A549 (cell line): ENCODE results near the gene HOXA13. TPM values are rescaled to one million over a fixed set of nuclear protein-coding genes. Genes with fewer than 3 reads are reported as not detected.

Experiments
- ATAC-seq, 2 experiments: fragments of 200-7000 bp in 1 of 2; fragments of >200 bp in 1 of 2; cut with Nextera tagmentation in 1 of 2; cut with Tn5 transposase in 1 of 2; 3 replicates each; pipeline versions ENCODE4 v1.8.0 to v1.9.1; 2018 to 2020; ENCODE audit warnings: mild to moderate bottlenecking in 1 of 2, moderate library complexity in 1 of 2
- CTCF ChIA-PET: fragments of 300-600 bp; sonication (Branson Sonifier 250); formaldehyde crosslinking; extraction: SDS; loops from one replicate; lab custom pipeline; 2021; ENCODE audit warnings: antibody characterized with exemption, inconsistent platforms; lab: Yijun Ruan, JAX
- POLR2A ChIA-PET: fragments of 350-600 bp; formaldehyde crosslinking; extraction: SDS; loops from one replicate; lab custom pipeline; 2021; ENCODE audit warnings: antibody characterized with exemption, inconsistent platforms; lab: Yijun Ruan, JAX
- DNase-seq, 2 experiments: peaks; one replicate each; pipeline versions ENCODE4 v3.0.0 to v3.0.0-alpha.2; 2011 to 2016; ENCODE audit warnings: low read depth in 1 of 2, low spot score in 1 of 2
- FAIRE-seq: peaks from 2 replicates; lab custom pipeline; 2011; peaks lifted over from hg19 to GRCh38; lab: Jason Lieb, UNC
- H3K27ac ChIP-seq, 2 experiments: fragments of >200 bp; sonication (Bioruptor Twin); formaldehyde crosslinking; 3 replicates each; pipeline ENCODE4 v1.5.1; 2016 to 2017
- H3K4me1 ChIP-seq: fragments of >200 bp; sonication (Bioruptor Twin); formaldehyde crosslinking; 3 replicates; pipeline ENCODE4 v1.6.1; 2016
- H3K4me2 ChIP-seq: fragments of >200 bp; sonication (Bioruptor Twin); formaldehyde crosslinking; 3 replicates; pipeline ENCODE4 v1.6.1; 2016
- H3K4me3 ChIP-seq: fragments of >200 bp; sonication (Bioruptor Twin); formaldehyde crosslinking; 3 replicates; pipeline ENCODE4 v1.5.1; 2016
- H3K9me3 ChIP-seq: fragments of >200 bp; sonication (Bioruptor Twin); formaldehyde crosslinking; 3 replicates; pipeline ENCODE4 v1.6.1; 2016
- CBX8 ChIP-seq: fragments of 200-600 bp; sonication (generic); IDR thresholded peaks from 2 replicates; pipeline ENCODE4 v1.6.1; 2016
- CHD2 ChIP-seq: fragments of 150-350 bp; IDR thresholded peaks from 2 replicates; pipeline ENCODE4 v1.6.1; 2014; ENCODE audit warnings: low read length; ENCODE audit not compliant: partially characterized antibody
- CHD4 ChIP-seq: fragments of 200-600 bp; sonication (generic); IDR thresholded peaks from 2 replicates; pipeline ENCODE4 v1.6.1; 2016; ENCODE audit warnings: antibody characterized with exemption, mild to moderate bottlenecking, borderline replicate concordance
- EHMT2 ChIP-seq: fragments of 200-600 bp; sonication (generic); IDR thresholded peaks from 2 replicates; pipeline ENCODE4 v1.6.1; 2016; ENCODE audit warnings: antibody characterized with exemption, low read depth, mild to moderate bottlenecking, moderate library complexity
- FOSB ChIP-seq: fragments of 250-450 bp; sonication (Bioruptor Pico); IDR thresholded peaks from 2 replicates; pipeline ENCODE4 v1.5.0; 2020; ENCODE audit warnings: mild to moderate bottlenecking, moderate library complexity
- FOXS1 ChIP-seq: fragments of 250-450 bp; sonication (Bioruptor Pico); IDR thresholded peaks from 2 replicates; pipeline ENCODE4 v1.5.0; 2020; ENCODE audit warnings: mild to moderate bottlenecking, moderate library complexity
- HEYL ChIP-seq: fragments of 250-450 bp; sonication (Bioruptor Pico); IDR thresholded peaks from 2 replicates; pipeline ENCODE4 v1.8.0; 2021; ENCODE audit warnings: mild to moderate bottlenecking, moderate library complexity
- HOXA7 ChIP-seq: fragments of 250-450 bp; sonication (Bioruptor Pico); IDR thresholded peaks from 2 replicates; pipeline ENCODE4 v1.5.0; 2020; ENCODE audit warnings: mild to moderate bottlenecking, moderate library complexity
- HOXB13 ChIP-seq: fragments of 250-450 bp; sonication (Bioruptor Pico); IDR thresholded peaks from 2 replicates; pipeline ENCODE4 v1.5.0; 2020; ENCODE audit warnings: low read depth, mild to moderate bottlenecking, moderate library complexity
- HOXB5 ChIP-seq: fragments of 250-450 bp; sonication (Bioruptor Pico); IDR thresholded peaks from 2 replicates; pipeline ENCODE4 v1.5.0; 2020; ENCODE audit warnings: mild to moderate bottlenecking, moderate library complexity
- JUN ChIP-seq, 2 experiments: fragments of >200 bp; sonication (Bioruptor Twin); formaldehyde crosslinking; IDR thresholded peaks; 2 replicates in 1 of 2; 3 replicates in 1 of 2; pipeline ENCODE4 v1.6.1; 2016 to 2017
- KDM5A ChIP-seq: fragments of 200-600 bp; sonication (generic); IDR thresholded peaks from 2 replicates; pipeline ENCODE4 v1.6.1; 2016; ENCODE audit warnings: antibody characterized with exemption, mild to moderate bottlenecking
- MAFK ChIP-seq: fragments of 450-650 bp; IDR thresholded peaks from 2 replicates; pipeline ENCODE4 v1.6.1; 2014; ENCODE audit not compliant: partially characterized antibody
- MAZ ChIP-seq: fragments of 150-350 bp; IDR thresholded peaks from 2 replicates; pipeline ENCODE4 v1.6.1; 2014; ENCODE audit warnings: antibody characterized with exemption, low read depth, low read length, borderline replicate concordance
- NFE2L2 ChIP-seq: fragments of 150-350 bp; conservative IDR thresholded peaks from 2 replicates; pipeline ENCODE4 v1.6.1; 2014; ENCODE audit warnings: low read length
- NPAS2 ChIP-seq: fragments of 250-450 bp; sonication (Bioruptor Pico); IDR thresholded peaks from 2 replicates; pipeline ENCODE4 v1.8.0; 2022; ENCODE audit warnings: mild to moderate bottlenecking, moderate library complexity, borderline replicate concordance
- PHF8 ChIP-seq: fragments of 200-600 bp; sonication (generic); IDR thresholded peaks from 2 replicates; pipeline ENCODE4 v1.6.1; 2016; ENCODE audit warnings: low read depth, mild to moderate bottlenecking, antibody characterized with exemption, moderate library complexity, borderline replicate concordance
- SMC3 ChIP-seq: fragments of >200 bp; sonication (Bioruptor Twin); formaldehyde crosslinking; IDR thresholded peaks from 3 replicates; pipeline ENCODE4 v1.6.1; 2018; ENCODE audit warnings: inconsistent platforms
- TFCP2L1 ChIP-seq: fragments of 250-450 bp; sonication (Bioruptor Pico); IDR thresholded peaks from 2 replicates; pipeline ENCODE4 v1.5.0; 2021; ENCODE audit warnings: mild to moderate bottlenecking
- ZFP36 ChIP-seq: fragments of 450-650 bp; IDR thresholded peaks from 2 replicates; pipeline ENCODE4 v1.6.1; 2014; ENCODE audit warnings: borderline replicate concordance; ENCODE audit not compliant: partially characterized antibody
- ZNF302 ChIP-seq: fragments of 250-450 bp; sonication (Bioruptor Pico); IDR thresholded peaks from 2 replicates; pipeline ENCODE4 v1.9.0; 2021; ENCODE audit warnings: inconsistent platforms, mild to moderate bottlenecking, moderate library complexity
- ZSCAN20 ChIP-seq: fragments of 250-450 bp; sonication (Bioruptor Pico); IDR thresholded peaks from 2 replicates; pipeline ENCODE4 v1.8.0; 2022; ENCODE audit warnings: mild to moderate bottlenecking, moderate library complexity
- WGBS: methylation state at CpG from one replicate; pipeline ENCODE4 v1.1.6; 2017; ENCODE audit errors: missing lambda C conversion rate; 5-methylcytosine and 5-hydroxymethylcytosine counted together
- polyA plus RNA-seq, 4 experiments: library from polyadenylated mRNA; depleted of rRNA in 3 of 4; stranded (reverse); fragments of >200 nt; fragmentation: RNase III in 1 of 4; extraction: RNeasy Plus Mini Kit Qiagen cat#74134 plus additional on column Dnase treatment in 1 of 4; gene quantifications; 2 replicates in 3 of 4; 3 replicates in 1 of 4; pipeline ENCODE4 v1.2.3, GENCODE V29; 2011 to 2017
- TF ChIP-seq, protein P1 (sequence below): fragments of >200 bp; sonication (Bioruptor Twin); formaldehyde crosslinking; IDR thresholded peaks from 3 replicates; pipeline ENCODE4 v1.5.1; 2016
- TF ChIP-seq, protein P2 (sequence below): fragments of 450-650 bp; IDR thresholded peaks from 2 replicates; pipeline ENCODE4 v1.6.1; 2014; ENCODE audit warnings: antibody characterized with exemption
- TF ChIP-seq, protein P3 (sequence below): fragments of 250-450 bp; sonication (Bioruptor Pico); IDR thresholded peaks from 2 replicates; pipeline ENCODE4 v1.5.0; 2020; ENCODE audit warnings: low read depth, mild to moderate bottlenecking, moderate library complexity
- TF ChIP-seq, protein P4 (sequence below): IDR thresholded peaks from 2 replicates; pipeline ENCODE4 v1.6.1; 2012

HOXA13 gene
- polyA plus RNA-seq, 2 of the 4 experiments (the other 2 are of a cell fraction), result 2.2 to 2.7 TPM

DNA sequence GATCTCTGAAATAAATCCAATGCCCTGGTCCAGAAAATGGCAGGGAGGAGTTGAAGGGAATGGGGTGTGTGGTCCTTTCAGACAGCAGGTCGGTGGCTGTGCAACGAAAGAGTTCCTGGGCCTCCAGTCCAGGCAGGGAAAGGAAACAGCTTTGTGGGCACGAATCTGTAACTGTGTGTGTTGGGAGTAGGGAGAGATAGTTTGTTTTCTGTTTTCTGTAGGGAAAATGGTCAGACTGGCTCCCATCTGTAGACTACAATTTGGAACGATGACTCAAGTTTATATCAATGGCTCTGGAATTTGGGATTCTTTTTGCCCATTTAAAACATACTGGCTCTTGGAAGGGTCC lies 32.0 kb downstream of the HOXA13 start:
- Histone ChIP-seq H3K4me1 (peaks cover 4% of the 10 kb centered on the region; the same call in 1 of the 3 replicates), H3K27ac (no peak overlapping the region), H3K9me3 (no peaks in the 10 kb centered on the region), H3K4me3 (no peak overlapping the region), H3K4me2 (no peak overlapping the region)
- FAIRE-seq (no peak), ATAC-seq (no peak), DNase-seq (no peak)
- ChIA-PET CTCF (interaction anchor here (0.5 to 4.5 kb wide), 5 partner anchors 9 to 638 kb away, joined by 3 to 33 read pairs (median 4); no protein-coding TSS in a partner anchor), POLR2A (no interaction called here)
- no peak for TF ChIP-seq CHD4
- TF ChIP-seq EHMT2, result no peak
- no peak for TF ChIP-seq HOXB5 (CRISPR knock-in tag)
- TF ChIP-seq NPAS2, result no peak
- TF ChIP-seq, protein P1, sequence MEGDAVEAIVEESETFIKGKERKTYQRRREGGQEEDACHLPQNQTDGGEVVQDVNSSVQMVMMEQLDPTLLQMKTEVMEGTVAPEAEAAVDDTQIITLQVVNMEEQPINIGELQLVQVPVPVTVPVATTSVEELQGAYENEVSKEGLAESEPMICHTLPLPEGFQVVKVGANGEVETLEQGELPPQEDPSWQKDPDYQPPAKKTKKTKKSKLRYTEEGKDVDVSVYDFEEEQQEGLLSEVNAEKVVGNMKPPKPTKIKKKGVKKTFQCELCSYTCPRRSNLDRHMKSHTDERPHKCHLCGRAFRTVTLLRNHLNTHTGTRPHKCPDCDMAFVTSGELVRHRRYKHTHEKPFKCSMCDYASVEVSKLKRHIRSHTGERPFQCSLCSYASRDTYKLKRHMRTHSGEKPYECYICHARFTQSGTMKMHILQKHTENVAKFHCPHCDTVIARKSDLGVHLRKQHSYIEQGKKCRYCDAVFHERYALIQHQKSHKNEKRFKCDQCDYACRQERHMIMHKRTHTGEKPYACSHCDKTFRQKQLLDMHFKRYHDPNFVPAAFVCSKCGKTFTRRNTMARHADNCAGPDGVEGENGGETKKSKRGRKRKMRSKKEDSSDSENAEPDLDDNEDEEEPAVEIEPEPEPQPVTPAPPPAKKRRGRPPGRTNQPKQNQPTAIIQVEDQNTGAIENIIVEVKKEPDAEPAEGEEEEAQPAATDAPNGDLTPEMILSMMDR, result no peak
- TF ChIP-seq CHD2, result no peak
- TF ChIP-seq NFE2L2, result no peak
- TF ChIP-seq CBX8, result no peak
- no peak for TF ChIP-seq ZFP36
- no peak for TF ChIP-seq FOXS1
- TF ChIP-seq ZNF302 (CRISPR knock-in tag), result no peak
- no peak for TF ChIP-seq PHF8
- WGBS, result 84% methylated on average over 4 of the region's 4 CpGs

DNA sequence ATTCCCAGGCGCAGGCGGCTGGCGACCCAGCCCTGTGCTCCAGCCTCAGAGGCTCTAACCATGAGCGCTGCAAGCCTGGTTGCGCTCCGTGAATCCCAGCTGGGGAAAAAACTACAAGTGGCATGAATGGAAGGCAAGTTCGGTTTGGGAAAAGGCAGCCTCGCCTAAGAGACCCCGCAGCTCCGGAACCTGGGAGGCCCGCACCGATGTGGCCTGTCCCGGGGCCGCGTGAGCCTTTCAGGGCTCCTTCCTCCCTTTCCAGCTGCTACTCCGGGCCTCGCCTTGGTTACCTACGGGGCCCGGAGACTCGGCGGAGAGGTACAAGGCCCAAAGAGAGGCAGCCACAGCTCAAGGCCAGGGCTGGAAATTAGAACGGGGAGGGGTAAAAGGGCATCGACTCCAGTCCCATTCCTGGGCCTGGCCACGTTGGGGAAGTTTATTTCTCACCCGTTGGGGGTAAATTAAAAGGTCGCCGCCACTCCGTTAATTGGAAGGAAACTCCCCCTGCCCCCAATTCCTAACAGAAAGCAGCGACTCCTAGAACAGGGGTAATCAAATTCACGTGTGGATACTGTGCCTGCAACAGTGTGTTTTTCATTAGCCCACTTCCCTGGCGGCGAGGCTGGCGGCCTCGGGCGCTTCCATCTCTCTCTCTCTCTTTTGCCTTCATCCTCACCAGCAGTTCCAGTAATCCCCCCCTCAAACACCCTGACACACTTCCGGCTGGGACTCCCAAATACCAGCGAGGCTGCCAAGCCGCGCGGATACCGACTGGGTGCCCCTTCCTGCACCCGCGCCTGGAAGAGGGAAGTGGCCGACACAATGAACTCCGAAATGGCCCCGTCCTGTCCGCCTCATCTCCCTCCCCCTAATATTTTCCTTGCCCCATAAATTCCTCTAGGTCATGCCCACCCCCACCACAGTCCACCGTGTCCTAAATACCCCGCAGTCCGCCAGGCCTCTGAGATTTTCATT lies 33.1 kb downstream of the HOXA13 start:
- Histone ChIP-seq H3K4me2 (no peak overlapping the region), H3K27ac (no peak overlapping the region), H3K4me1 (peaks cover 4% of the 10 kb centered on the region; the same call in 1 of the 3 replicates), H3K4me3 (no peak overlapping the region), H3K9me3 (no peaks in the 10 kb centered on the region)
- 94% methylated on average over 50 of the region's 50 CpGs for WGBS
- ChIA-PET CTCF (interaction anchor here (0.7 to 7.0 kb wide), 7 partner anchors 10 to 1274 kb away, joined by 3 to 160 read pairs (median 3); partner anchors contain the start of genes HOXA5, HOXA6 and HOXA7), POLR2A (no interaction called here)
- FAIRE-seq, result no peak
- TF ChIP-seq PHF8, result no peak
- TF ChIP-seq, protein P2, sequence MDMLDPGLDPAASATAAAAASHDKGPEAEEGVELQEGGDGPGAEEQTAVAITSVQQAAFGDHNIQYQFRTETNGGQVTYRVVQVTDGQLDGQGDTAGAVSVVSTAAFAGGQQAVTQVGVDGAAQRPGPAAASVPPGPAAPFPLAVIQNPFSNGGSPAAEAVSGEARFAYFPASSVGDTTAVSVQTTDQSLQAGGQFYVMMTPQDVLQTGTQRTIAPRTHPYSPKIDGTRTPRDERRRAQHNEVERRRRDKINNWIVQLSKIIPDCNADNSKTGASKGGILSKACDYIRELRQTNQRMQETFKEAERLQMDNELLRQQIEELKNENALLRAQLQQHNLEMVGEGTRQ, result no peak
- TF ChIP-seq, protein P3, sequence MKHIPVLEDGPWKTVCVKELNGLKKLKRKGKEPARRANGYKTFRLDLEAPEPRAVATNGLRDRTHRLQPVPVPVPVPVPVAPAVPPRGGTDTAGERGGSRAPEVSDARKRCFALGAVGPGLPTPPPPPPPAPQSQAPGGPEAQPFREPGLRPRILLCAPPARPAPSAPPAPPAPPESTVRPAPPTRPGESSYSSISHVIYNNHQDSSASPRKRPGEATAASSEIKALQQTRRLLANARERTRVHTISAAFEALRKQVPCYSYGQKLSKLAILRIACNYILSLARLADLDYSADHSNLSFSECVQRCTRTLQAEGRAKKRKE, result no peak
- no peak for TF ChIP-seq SMC3
- DNase-seq, result no peak
- no peak for ATAC-seq

DNA sequence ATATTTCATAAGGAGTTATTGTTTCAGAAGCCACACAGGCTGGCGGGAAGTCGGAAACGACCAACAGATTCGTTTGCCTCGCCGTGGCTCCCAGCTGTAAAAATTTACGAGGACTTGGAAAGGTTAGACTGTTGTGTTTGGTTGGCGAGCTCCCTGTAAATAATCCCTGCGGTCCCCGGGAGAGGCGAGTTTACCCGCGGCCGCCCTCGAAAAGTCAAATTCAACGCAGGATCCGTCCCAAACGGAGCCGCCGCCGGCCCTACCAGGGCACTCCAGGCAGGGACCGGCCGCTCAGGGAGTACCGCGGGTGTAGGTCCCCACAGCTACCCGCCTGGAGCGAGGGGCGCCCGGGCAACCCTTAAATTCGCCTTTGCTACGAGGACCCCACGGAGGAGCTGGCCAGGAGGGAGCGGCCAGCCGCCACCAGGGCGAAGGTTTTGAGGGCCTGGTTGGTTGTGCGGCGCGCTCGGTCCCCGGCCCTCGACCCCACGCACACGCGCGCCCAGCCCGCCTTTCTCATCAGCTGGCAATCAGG lies 33.8 kb downstream of the HOXA13 start:
- ATAC-seq, result no peak
- no peak for DNase-seq
- H3K4me2 ChIP-seq, result no peak overlapping the region
- H3K9me3 ChIP-seq, result no peaks in the 10 kb centered on the region
- CTCF ChIA-PET, result interaction anchor here (0.7 to 7.0 kb wide), 7 partner anchors 9 to 1273 kb away, joined by 3 to 160 read pairs (median 3); partner anchors contain the start of genes HOXA5, HOXA6 and HOXA7
- WGBS, result 93% methylated on average over 26 of the region's 46 CpGs
- no peak overlapping the region for H3K4me3 ChIP-seq
- POLR2A ChIA-PET, result no interaction called here
- H3K4me1 ChIP-seq, result peaks cover 7% of the 10 kb centered on the region; the same call in 1 of the 3 replicates
- H3K27ac ChIP-seq, result no peak overlapping the region
- no peak for FAIRE-seq
- TF ChIP-seq ZSCAN20 (CRISPR knock-in tag), result no peak
- TF ChIP-seq JUN (IDR thresholded peaks at IDR 0.05), result no peak
- TF ChIP-seq FOSB, result no peak
- TF ChIP-seq MAFK, result no peak
- no peak for TF ChIP-seq TFCP2L1 (CRISPR knock-in tag)
- TF ChIP-seq HEYL (CRISPR knock-in tag), result no peak
- no peak for TF ChIP-seq MAZ
- TF ChIP-seq PHF8, result no peak
- TF ChIP-seq EHMT2, result no peak
- TF ChIP-seq HOXA7, result no peak
- TF ChIP-seq, protein P4, sequence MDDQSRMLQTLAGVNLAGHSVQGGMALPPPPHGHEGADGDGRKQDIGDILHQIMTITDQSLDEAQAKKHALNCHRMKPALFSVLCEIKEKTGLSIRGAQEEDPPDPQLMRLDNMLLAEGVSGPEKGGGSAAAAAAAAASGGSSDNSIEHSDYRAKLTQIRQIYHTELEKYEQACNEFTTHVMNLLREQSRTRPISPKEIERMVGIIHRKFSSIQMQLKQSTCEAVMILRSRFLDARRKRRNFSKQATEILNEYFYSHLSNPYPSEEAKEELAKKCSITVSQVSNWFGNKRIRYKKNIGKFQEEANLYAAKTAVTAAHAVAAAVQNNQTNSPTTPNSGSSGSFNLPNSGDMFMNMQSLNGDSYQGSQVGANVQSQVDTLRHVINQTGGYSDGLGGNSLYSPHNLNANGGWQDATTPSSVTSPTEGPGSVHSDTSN, result no peak
- TF ChIP-seq CHD4, result no peak
- TF ChIP-seq HOXB13 (CRISPR knock-in tag), result no peak
- TF ChIP-seq KDM5A, result no peak
